M059J (cell line): ENCODE data around the gene RAB11FIP3. TPM values are rescaled to one million over a fixed set of nuclear protein-coding genes. Genes with fewer than 3 reads are reported as not detected.

Source experiments
- DNase-seq: peaks from one replicate; pipeline ENCODE4 v3.0.0-alpha.2; 2012; ENCODE audit warnings: low read depth
- total RNA-seq: library from RNA; depleted of rRNA; stranded (reverse); fragments of >200 nt; shearing (Covaris generic); gene quantifications from 2 replicates; pipeline ENCODE4 v1.2.3, GENCODE V29; 2014

RAB11FIP3 gene
- total RNA-seq, 1 experiment from 2014 or later, result 21.1 TPM

DNA sequence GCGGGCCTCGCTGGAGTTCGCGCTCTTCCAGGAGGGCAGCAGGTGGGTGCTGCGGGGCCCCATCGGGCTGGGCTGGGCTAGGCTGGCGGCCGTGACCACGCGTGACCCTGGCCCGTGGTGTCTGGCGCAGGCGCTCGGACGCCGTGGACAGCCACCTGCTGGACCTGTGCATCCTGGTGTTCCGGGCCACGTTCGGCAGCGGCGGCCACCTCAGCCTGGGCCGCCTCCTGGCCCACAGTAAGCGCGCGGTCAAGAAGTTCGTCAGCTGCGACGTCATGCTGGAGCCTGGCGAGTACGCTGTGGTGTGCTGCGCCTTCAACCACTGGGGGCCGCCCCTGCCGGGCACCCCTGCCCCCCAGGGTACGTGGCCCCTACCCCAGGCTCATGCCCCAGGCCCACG is 126.7 kb downstream of the RAB11FIP3 start:
- DNase-seq, result no peak

DNA sequence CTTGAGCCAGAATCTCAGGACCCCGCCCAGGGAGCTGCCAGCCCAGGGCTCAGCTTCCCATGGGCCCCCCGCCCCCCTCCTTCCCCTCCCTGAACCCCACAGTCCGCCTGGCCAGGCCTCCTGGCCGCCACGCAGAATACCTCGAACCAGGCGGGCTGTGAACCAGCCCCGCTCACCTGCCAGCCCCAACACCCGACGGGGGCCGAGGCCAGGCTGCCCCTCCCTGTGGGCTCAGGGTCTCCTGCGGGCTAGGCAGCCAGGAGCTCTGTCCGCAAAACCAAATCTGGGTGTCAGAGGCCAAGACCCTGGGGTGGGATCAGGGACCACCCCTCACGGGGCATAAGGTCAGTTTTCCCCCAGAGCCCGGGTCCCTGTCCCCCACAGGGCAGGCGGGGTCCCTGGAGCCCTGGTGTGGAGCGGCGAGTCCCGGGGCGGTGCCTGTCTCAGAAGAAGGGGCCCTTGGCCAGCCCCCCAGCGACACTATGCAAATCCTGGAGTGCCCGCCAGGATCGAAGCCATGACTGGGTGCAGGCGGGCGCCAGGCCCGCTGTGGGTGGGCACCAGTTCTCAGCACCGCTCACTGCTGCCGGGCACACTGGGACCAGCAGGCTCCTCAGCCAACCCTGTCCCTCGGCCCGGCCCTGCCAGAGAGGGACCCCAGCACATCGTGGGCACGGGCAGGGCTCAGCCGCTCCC is 128.3 kb downstream of the RAB11FIP3 start:
- DNase-seq, result no peak

DNA sequence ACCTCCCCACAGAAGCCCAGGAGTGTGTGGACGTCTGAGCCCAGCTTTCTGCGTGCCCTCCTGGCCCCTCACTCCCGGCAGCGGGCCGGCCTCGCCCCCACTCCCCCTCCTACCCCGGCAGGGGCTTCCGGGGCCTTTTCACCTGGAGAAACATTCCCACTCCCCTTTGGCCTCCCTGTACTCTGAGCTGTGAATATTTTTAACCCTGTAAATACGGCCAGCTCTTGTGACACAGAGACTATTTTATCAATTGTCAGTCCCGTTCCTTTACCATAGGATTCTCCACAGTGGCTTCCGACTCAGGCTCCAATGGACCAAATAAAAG is 128.8 kb downstream of the RAB11FIP3 start:
- no peak for DNase-seq

DNA sequence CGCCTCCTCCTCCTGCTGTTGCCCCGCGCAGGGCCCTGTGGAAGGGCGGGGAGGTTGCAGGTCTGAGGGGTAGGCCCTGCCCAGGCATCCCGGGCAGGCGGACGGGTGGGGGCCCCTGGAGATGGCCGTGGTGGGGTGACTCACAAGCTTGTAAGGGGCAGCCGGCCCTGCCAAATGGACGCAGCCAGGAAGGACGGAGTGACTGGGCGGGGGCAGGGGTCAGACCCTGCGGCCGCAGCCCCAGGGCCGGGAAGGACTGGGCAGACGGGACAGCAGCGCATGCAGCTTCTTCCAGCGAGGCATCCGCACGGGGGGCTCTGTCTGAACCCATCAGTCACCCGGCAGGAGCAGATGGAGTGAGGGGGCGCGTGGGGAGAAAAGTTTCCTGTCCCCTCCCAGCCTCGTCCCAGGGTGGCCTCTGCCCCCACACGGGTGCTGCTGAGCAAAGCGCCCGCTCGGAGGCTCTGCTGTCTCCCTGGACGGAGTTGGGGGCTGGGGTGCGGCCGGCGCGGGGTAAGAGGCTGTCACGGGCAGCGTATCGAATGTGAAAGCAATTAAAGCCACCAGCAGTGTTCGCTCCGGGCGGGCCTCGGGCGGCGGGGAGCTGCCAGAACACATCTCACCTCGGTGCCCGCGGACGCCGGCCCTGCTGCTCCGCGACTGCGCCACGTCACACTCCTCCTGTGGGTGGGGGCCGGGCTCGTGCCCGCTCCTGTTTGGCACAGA is 129.4 kb downstream of the RAB11FIP3 start:
- DNase-seq, result peak; percentile 46

DNA sequence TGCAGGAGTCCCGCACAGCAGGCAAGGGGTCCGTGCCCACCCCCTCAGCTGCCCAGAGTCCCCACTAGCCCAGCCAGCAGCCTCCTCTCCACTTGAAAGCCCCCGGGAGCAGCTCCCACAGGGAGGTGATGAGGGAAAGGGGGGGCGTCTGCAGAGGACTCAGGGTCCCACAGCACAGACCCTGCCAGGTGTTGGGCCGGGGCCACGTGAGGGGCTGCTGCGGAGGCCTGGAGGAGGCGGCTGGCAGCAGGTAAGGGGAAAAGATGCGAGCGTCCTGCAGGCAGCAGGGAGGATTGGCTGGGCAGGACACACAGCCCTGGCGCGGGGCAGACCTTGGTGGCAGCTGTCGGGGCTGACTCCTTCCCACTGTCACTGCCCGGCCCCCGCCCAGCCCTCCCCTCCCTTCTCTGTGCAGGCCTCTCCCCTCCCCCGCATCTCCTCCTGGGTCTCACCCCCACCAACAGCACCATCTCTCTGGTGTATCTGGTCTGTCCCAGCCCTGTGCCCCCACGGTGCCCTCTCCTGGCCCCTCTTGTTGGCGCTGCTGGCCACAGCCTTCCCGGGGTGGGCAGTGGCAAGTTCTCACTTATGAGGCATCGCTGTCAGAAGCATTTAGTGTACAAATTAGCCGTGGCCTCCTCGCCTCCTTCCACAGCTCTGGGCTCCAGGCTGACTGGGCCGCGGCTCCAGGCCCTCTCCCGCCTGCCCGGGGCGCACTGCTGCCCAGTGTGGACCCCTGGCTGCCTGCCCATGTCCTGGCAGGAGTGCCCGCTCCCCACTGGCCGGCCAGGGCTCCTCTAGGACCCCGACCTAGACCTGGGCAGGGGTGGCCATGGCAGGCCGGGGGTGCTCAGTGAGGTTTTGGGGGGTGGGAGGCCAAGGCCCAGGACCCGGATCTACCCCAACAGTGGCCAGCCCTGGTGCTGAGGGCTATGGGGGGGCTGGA is 130.4 kb downstream of the RAB11FIP3 start:
- peak; percentile 12 for DNase-seq

DNA sequence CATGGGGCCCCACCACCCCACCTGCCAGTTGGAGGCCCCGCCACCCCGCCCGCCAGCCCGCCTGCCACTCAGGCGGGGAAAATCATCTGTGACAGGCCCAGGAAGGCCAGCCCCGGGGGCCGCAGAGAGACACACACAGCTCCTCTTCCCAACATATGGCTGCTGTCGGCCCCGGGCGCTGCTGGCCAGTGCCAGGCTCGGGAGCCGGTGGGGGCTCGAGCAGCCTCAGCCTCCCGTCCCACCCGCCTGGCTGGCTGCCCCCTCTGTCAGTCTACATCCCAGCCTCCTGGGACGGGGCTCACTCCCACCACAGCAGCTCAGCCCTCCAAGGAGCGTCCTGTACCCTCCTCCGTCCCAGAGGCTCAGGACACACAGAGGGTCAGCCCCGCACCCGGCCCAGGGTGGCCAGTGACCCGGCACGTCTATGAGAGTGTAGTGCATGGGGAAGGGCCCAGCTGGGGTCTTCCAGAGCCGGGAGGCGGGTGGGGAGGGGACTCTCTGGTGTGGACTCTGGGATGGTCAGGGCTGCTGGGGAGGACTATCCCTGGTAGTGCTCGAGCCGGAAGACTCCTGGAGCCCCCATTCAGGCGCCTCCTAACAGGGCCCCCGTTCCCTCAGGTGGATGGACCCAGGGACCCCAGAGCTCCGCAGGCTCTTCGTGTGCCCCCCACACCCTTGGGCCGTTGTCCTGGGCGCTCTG is 131.2 kb downstream of the RAB11FIP3 start:
- DNase-seq, result no peak

DNA sequence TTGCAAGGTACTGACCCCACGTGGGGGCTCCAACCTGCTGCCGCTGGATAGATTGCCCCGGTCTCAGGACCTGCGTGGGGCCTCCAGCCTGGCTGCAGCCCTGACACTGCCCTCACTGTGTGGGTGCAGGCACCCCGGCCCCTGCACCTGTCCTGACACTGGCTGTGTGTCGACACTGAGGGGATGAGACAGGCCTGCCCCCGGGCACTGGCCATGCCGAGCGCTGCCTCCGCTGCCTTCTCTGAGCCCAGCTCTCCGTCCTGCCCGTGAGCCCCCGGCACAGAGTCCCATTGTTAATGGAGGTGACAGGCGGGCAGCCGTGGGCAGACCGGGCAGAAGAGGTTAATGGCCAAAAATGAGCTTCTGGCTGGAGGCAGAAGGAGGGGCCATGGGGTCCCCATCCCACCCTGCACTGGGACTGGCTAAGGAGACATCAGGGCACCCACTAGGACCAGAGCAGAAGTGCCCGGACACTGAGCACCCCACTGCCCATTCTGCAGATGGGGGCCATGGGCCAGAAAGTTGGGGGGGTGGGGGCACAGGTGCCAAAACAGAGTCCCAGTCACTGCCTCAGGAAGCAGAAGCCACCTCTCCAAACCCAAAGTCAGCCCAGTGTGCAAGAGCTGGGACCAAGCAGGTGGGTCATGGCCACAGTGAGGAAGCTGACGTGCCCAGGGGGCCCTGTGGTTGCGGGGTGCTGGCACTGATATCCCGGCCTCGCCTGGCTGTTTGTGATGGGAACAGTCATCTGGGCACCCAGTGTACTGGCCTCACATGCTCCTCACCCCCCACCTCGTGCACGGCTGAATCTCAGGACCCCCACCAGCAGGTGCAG is 132.2 kb downstream of the RAB11FIP3 start:
- DNase-seq, result no peak

DNA sequence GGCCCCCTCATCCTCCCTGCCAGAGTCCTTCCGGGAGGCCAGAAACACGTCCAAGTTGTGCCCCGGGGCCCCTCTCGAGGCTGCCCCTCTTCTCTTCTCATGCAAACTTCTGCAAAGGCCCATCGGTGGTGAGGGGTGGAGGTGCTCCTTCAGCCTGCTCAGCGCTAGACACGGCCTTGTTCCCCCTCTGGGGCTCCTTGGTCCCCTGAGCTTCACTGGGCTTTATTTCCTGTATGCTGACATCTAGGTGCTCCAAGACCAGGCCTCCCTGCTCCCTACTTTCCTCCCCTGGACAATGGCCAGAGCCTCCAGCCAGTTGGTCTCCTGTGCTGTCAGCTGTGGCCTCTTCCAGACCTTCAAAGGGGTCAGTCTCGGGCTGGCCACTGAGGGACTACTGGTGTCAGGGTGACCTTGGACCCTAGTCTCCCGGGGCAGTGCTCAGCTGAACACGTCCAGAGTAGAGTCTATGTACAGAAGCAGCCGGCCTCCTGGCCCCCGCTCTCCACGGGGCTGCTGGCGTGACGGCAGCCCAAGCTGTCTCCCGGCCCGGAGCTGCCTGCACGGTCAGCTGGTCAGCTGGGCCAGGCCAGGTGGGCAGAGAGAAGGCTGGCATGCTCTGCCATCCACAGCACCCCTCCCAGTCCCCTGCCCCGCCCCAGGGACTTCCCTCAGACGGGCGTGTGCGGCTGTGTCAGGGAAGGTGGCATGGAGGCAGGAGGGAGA is 133.0 kb downstream of the RAB11FIP3 start:
- DNase-seq, result no peak

DNA sequence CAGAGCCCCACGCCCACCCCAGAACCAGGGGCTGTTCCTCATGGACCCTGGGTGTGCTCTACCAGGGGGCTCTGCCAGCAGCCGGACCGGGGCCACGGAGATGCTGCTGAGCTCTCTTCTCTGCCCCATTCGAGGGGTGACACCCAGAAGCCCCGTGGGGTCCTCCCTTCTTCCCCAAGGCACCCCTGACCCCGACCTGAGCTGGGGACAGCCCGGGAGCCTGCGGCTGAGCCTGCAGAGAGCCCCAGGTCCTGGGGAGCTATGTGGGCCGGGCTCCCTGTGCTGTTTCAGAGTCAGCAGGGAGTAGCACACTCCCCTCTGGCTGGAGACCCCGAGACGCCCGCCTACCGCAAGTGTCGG is 133.6 kb downstream of the RAB11FIP3 start:
- DNase-seq, result no peak

DNA sequence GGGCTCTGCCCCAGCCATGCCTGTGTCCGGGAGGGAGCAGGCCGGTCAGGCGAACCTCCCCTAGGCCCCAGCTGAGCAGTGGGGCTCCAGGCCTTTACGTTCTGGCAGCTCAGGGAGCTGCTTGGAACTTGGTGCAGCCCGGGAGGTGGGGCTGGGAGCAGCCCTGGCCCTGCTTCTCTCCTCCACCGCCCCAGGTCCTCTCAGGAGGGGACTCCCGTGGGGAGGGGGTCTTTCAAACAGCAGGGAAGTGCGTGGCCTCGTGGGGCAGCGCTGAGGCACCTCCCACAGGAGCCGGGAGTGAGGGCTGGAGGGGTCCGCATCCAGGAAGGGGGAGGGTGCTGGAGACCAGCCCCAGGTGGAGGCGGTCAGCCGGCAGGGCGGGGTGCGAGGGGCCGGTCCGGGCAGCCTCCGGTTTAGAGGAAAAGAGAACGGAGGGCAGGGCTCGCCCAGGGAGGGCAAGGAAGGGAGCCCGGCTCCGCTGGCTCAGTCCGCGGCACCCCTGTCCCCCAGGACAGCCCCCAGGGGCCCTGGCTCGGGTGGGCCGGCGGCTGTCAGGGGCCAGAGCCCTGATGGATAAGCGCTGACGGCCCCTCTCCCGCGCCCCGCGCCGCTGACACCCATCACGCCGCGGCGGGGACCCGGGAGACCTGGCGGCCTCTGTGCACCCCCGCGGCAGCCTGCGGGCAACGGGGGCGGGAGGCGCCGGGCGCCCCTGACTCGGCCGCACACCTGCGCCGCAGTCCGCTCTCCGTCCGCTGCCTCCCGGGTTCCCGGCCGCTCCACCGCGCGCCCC is 134.2 kb downstream of the RAB11FIP3 start:
- no peak for DNase-seq

DNA sequence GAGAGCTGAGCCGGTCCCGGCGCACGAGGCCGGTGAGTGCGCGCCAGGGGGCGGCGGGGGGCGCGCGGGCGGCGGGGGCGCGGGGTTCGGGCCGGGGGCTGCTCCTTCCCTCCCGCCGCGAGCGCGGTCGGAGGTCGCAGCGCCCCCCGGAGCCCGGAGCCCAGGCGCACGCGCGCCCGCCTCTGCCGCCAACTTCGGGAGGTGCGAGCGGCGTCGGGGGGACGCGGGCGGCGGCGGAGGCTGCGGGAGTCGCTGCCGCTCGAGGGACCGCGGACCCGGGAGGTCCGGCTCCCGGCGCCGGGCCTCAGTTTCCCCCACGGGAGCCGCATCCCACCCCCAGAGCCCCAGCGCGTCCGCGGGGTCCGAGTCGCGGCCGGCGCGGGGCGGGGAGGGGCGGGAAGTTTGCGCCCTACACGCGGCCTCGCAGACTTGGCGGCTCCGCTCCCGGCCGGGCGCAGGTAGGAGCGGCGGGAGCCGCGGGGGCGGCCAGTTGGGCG is 134.8 kb downstream of the RAB11FIP3 start, which contains the start of gene PRR35:
TSS of gene PRR35 (plus strand) at position 191 of the 497 bp plus-strand sequence. CDS start 2,901 bp downstream, outside the sequence.
- no peak for DNase-seq

DNA sequence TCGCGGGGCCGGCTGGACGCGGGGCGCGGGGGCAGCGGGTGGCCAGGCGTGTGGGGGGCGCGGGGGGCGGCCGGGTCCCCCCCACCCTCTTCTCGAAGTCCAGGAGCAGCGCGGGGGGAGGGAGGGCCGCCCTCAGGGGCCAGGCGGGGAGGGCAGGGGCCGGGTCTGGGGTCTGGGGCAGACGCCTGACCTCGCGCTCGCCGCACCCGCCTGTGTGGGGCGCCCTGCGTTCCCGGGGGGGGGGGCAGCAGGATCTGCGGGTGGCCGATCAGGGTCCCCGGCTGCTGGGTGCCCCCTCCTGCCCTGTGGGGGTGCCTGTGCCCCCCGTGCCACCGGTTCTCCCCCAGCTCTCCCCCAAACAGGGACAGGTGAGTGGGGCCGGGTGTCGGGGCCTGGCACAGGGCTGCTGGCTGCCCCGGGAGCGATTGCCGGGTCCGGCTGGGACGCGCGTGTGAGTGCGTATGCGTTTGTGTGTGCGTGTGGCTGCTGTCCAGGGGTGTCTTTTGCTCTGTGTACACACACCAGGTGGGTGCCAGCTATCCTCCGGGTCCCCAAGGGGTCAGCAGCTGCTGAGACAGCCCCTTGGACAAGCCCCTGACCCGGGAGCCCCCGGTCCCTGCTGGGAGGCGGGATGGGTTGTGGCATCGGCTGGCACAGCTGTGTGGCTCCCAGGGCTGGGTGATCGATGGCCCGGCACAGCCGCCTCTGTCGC is 135.4 kb downstream of the RAB11FIP3 start:
- no peak for DNase-seq

DNA sequence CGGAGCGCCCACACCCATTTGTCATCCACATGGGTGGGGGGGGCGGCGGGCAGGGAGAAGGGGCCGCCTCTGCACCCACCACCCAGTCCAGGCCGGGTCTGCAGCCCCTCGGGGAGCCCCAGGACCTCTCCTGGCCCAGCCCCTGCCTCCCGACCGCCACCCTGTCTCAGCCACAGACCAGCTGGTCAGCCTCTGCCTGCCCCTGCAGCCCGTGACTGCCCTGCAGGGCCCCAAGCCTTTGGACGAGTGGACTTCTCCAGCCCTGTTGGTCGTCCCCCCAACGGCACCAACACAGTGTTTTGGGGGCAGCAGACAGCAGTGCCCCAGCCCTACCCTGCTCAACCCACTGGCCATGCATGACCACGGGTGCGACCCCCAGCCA is 136.0 kb downstream of the RAB11FIP3 start:
- DNase-seq, result no peak

DNA sequence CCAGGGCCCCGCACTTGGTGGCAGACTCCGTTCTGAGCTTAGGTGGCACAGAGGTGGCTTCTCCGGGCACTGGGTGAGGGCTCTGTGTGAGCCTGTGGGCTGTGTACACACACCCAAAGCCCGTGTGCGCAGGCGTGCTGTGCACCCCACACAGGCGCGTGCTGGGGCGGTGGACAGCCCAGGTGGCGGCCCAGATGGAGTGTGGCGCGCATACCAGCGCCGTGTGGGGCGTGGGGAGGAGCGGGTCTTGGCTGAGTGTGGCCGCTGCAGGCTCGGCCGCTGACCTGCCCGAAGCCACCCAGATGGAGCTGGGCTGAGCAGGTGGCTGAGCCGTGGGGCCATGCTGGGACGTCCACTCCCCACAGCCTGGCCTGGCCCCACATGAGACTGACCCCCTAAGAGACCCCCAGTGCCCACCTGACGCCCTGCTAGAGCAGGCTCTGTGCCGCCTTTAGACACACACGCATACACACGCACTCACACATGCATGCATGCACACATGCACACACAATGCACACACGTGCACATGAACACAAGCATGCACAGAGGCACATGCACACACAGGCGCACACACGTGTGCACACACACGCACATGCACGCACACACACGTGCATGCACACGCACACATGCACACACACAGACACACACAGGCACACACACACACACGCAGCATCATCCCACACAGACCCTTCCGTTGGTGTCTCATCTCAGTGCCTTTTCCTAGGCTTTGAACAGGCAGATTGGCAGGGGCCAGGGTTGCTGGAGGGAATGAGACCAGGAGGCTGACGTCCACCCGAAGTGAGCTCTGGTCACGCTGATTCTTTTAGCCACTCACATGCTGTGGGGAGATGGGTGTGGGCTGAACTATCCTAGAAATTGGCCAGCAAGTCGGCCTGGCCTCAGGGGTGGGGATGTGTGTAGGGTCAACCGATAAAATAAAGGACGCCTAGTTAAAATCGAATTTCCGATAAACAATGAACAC is 136.8 kb downstream of the RAB11FIP3 start:
- no peak for DNase-seq

DNA sequence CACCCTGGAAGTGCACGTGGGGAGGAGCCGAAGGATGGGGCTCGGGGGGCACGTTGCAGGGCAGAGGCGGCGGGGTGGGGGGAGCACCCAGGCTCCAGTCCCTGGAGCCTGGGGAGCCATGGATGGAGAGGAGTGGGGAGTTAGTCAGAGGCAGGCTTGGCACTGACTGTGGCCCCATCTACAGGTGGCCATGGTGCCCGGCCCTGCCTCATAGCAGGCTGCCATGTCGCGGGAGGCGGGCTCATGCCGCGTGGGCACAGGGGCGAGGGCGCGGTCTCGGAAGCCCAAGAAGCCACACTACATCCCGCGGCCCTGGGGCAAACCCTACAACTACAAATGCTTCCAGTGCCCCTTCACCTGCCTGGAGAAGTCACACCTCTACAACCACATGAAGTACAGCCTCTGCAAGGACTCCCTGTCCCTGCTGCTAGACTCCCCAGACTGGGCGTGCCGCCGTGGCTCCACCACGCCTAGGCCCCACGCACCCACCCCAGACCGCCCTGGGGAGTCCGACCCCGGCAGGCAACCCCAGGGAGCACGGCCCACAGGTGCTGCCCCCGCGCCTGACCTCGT is 137.7 kb downstream of the RAB11FIP3 start:
- DNase-seq, result no peak

DNA sequence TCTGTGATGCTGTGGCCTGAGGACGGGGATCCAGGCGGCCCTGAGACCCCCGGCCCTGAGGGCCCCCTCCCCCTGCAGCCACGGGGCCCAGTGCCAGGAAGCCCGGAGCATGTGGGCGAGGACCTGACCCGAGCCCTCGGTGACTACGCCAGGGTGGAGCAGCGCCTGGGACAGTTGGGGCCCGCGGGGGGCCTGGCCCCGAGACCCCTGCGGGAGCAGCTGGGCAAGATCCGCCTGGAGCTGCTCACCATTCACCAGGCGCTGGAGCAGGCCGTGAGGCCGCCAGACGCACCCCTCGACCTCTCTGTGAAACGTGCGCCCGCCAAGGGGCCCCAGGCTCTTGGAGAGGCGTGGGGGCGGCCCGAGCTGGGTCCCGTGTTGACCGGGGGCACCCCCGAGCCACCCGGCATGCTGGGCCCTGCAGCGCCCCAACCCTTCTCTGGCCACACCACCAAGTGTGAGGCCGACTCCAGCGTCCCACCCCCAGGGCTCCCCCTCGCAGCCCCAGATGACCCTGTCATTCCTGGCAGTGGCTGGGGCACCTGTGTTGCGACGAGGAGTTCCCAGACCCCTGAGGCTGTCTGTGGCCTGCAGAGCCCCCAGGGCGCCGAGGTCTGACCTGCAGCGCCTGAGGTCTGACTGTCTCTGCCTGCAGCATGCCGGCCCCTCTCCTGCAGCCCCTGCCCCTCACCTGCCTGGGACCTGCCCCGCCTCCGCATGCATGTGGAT is 139.4 kb downstream of the RAB11FIP3 start:
- no peak for DNase-seq
